ENCODE data around the gene MRPS21.

GRCh38 chr1:150267896-150268295 lies 25.8 kb upstream of the MRPS21 start:
- TF ChIP-seq CTCF (conservative IDR thresholded peaks at IDR 0.05 in 1 of 2, IDR thresholded peaks at IDR 0.05 in 1 of 2; ENCODE audit: extremely low read depth in 1 of 2, insufficient read depth in 1 of 2, low read depth in 1 of 2, low read length in 2 of 2) (no peak), EZH2 (IDR thresholded peaks at IDR 0.05; ENCODE audit: borderline replicate concordance, low read length) (no peak)

Measured in mammary epithelial cell (primary cell).